Measurements from ENCODE around the gene TNIK. TPM values are rescaled to one million over a fixed set of nuclear protein-coding genes. Genes with fewer than 3 reads are reported as not detected.

Gene TNIK
- total RNA-seq, 6 donors from 2014 or later: 23.2 to 74.4 (median 38.3) TPM

DNA sequence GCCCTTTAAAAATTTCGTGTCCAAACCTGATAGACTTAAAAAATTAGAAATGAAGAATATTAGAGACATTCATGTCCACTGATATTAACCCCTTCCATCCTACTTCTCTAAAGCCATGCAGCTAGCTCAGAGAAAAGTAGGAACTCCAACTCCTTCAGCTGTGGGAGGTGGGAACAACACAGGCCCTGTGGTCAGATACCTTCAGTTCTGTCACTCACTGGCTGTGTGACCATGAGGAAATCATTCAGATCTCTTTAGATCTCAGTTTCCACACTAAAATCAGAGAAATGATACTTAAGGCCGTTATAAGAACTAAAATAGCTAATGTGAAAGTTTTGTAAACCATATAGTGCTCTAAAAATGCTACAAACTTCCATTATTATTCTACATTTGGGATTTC is 209.8 kb downstream of the TNIK start:
- 72 to 75% methylated on average over 2 of the region's 2 CpGs for WGBS, 2 donors
- TF ChIP-seq EP300 (IDR thresholded peaks at IDR 0.05): no peak
- no peak overlapping the region for H3K4me3 ChIP-seq
- H3K4me1 ChIP-seq: no peaks in the 10 kb centered on the region
- no peak overlapping the region for H3K27ac ChIP-seq
- ATAC-seq (ENCODE audit: low FRiP score in 2 of 2) (no peak), DNase-seq (no peak)
- no peaks in the 10 kb centered on the region for H3K36me3 ChIP-seq
- no peaks in the 10 kb centered on the region for H3K27me3 ChIP-seq
- no peaks in the 10 kb centered on the region for H3K9me3 ChIP-seq

DNA sequence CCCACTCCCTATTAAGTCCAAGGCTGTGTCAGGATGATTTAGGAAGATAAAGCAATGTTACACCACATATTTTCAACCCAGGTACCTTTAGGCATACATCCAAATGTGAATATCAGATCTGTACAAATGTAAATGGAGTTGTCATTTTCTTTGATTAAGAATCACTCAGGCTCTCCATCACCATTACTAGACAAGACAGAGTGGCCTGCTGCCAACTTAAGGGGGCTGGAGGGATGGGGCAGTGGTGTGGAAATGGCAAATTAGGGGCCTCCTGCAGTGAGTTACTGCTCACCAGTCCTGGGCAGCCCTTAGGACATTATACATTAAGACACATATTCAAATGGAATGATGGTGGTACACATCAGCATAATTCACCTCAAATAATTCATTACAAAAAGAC is 211.0 kb downstream of the TNIK start:
- H3K4me3 ChIP-seq: no peak overlapping the region
- ATAC-seq (ENCODE audit: low FRiP score in 2 of 2): no peak

DNA sequence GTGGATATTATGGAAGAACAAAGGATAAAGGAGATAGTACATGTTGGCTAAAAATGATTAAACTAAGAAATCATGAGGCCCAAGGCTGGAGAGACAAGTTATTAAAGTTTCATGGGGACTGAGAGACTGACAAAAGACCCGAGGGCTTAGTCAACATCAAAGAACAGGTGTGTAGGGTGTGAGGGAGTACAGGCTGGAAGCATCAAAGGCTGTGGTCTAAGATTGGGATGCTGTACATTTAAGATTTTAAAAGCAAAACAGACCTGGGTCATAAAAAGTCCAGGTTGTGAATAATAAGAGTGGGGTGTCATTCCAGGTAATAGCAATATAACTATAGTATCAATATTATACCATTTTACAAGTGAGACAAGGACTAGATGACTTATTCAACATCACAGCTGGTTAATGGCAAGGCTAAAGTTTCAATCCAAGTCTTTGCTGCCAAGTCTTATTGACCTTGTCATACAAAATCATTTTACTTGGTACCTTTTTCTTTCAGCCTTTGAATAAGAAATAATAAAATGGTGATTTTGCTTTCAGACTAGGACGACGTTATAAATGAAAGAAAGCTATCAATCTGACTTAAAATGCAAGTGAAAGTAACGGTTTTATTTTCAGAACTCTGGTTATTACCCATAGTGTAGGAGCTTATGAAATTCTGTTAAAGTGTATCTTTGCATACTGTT is 211.6 kb downstream of the TNIK start:
- H3K9me3 ChIP-seq: no peaks in the 10 kb centered on the region
- H3K27ac ChIP-seq: no peak overlapping the region
- no peaks in the 10 kb centered on the region for H3K36me3 ChIP-seq
- no peaks in the 10 kb centered on the region for H3K4me1 ChIP-seq
- no peak for ATAC-seq (ENCODE audit: low FRiP score in 2 of 2)
- no peak overlapping the region for H3K4me3 ChIP-seq
- H3K27me3 ChIP-seq: no peaks in the 10 kb centered on the region
- TF ChIP-seq POLR2A (IDR thresholded peaks at IDR 0.05): no peak
- TF ChIP-seq EP300 (IDR thresholded peaks at IDR 0.05): no peak
- no peak for TF ChIP-seq POLR2AphosphoS5 (IDR thresholded peaks at IDR 0.05)
- TF ChIP-seq, protein P1, sequence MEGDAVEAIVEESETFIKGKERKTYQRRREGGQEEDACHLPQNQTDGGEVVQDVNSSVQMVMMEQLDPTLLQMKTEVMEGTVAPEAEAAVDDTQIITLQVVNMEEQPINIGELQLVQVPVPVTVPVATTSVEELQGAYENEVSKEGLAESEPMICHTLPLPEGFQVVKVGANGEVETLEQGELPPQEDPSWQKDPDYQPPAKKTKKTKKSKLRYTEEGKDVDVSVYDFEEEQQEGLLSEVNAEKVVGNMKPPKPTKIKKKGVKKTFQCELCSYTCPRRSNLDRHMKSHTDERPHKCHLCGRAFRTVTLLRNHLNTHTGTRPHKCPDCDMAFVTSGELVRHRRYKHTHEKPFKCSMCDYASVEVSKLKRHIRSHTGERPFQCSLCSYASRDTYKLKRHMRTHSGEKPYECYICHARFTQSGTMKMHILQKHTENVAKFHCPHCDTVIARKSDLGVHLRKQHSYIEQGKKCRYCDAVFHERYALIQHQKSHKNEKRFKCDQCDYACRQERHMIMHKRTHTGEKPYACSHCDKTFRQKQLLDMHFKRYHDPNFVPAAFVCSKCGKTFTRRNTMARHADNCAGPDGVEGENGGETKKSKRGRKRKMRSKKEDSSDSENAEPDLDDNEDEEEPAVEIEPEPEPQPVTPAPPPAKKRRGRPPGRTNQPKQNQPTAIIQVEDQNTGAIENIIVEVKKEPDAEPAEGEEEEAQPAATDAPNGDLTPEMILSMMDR (IDR thresholded peaks at IDR 0.05): no peak
- 66 to 76% methylated on average over 4 of the region's 4 CpGs for WGBS, 2 donors
- no peak for DNase-seq

More for the DNA sequence above, 211.0 kb downstream of the TNIK start:
- Histone ChIP-seq H3K27me3 (no peaks in the 10 kb centered on the region), H3K36me3 (no peaks in the 10 kb centered on the region), H3K27ac (no peak overlapping the region), H3K9me3 (no peaks in the 10 kb centered on the region), H3K4me1 (no peaks in the 10 kb centered on the region)
- TF ChIP-seq, protein P1 (IDR thresholded peaks at IDR 0.05): no peak
- TF ChIP-seq POLR2A (IDR thresholded peaks at IDR 0.05) (no peak), POLR2AphosphoS5 (IDR thresholded peaks at IDR 0.05) (no peak), EP300 (IDR thresholded peaks at IDR 0.05) (no peak)
- DNase-seq: no peak

- Histone ChIP-seq H3K4me3 (no peak overlapping the region), H3K27me3 (no peaks in the 10 kb centered on the region), H3K27ac (no peak overlapping the region), H3K9me3 (no peaks in the 10 kb centered on the region), H3K36me3 (no peaks in the 10 kb centered on the region), H3K4me1 (no peaks in the 10 kb centered on the region)
- TF ChIP-seq POLR2AphosphoS5 (IDR thresholded peaks at IDR 0.05) (no peak), POLR2A (IDR thresholded peaks at IDR 0.05) (no peak), EP300 (IDR thresholded peaks at IDR 0.05) (no peak)
- TF ChIP-seq, protein P1 (IDR thresholded peaks at IDR 0.05): no peak
- ATAC-seq (ENCODE audit: low FRiP score in 2 of 2): no peak
- no peak for DNase-seq
- 61 to 67% methylated on average over 4 of the region's 4 CpGs for WGBS, 2 donors
Measured at GRCh38 chr3:171245796-171246765, 214.1 kb downstream of the TNIK start.

DNA sequence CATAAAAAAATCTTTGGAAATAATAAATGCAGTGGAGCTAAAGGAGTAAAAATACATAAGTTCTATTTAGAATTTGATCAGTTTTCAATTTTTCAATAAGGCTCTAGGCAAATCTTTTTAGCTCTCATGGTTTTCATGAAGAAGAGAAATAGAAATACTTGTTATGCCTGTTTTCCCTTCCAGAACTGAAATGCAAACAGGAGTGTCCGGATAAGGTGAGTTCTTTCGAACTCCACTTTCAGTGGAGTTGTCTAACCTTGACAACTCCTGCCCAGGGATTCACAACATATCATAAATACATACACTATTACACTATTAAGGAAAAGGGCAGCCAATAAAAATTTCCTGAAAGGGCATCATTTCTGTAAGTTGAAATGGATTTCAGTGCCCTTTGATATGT is 217.3 kb downstream of the TNIK start:
- no peak for DNase-seq
- Histone ChIP-seq H3K4me1 (no peaks in the 10 kb centered on the region), H3K27ac (no peak overlapping the region), H3K9me3 (no peaks in the 10 kb centered on the region), H3K4me3 (no peak overlapping the region), H3K27me3 (no peaks in the 10 kb centered on the region), H3K36me3 (no peaks in the 10 kb centered on the region)
- ATAC-seq (ENCODE audit: low FRiP score in 2 of 2): no peak
- TF ChIP-seq POLR2A (IDR thresholded peaks at IDR 0.05) (no peak), EP300 (IDR thresholded peaks at IDR 0.05) (no peak), POLR2AphosphoS5 (IDR thresholded peaks at IDR 0.05) (no peak)
- TF ChIP-seq, protein P1 (IDR thresholded peaks at IDR 0.05): no peak
- 58 to 60% methylated on average over 2 of the region's 2 CpGs for WGBS, 2 donors

All from upper lobe of left lung (tissue), 6 donors.